Lower lobe of right lung (tissue), 2 donors: ENCODE data around the gene DCXR. TPM values are rescaled to one million over a fixed set of nuclear protein-coding genes. Genes with fewer than 3 reads are reported as not detected.
"Not testable (repeated sequence)": the region's sequence is repeated elsewhere in the genome, so short reads cannot be mapped to it uniquely, and the experiment has no call there.

Experiments used
- ATAC-seq, 2 donors: fragments of 200-7000 bp; cut with Tn5 transposase; one replicate each; pipeline ENCODE4 v1.9.1; 2020 to 2022; ENCODE audit warnings: mild to moderate bottlenecking in 2 of 2, moderate library complexity in 2 of 2
- DNase-seq: peaks from one replicate; pipeline ENCODE4 v3.0.0-alpha.2; 2020
- H3K27ac ChIP-seq: fragments of 200-600 bp; one replicate; pipeline ENCODE4 v1.8.0; 2022
- H3K27me3 ChIP-seq: fragments of 200-600 bp; one replicate; pipeline ENCODE4 v1.8.0; 2022; ENCODE audit warnings: low read depth
- H3K36me3 ChIP-seq: fragments of 200-600 bp; one replicate; pipeline ENCODE4 v1.8.0; 2022; ENCODE audit warnings: mild to moderate bottlenecking
- H3K4me1 ChIP-seq: fragments of 200-600 bp; one replicate; pipeline ENCODE4 v1.8.0; 2022
- H3K4me3 ChIP-seq: fragments of 200-600 bp; one replicate; pipeline ENCODE4 v1.8.0; 2022; ENCODE audit warnings: mild to moderate bottlenecking
- H3K9me3 ChIP-seq: fragments of 200-600 bp; one replicate; pipeline ENCODE4 v1.8.0; 2022
- CTCF ChIP-seq: fragments of 200-600 bp; IDR thresholded peaks from one replicate; pipeline ENCODE4 v1.8.0; 2022; ENCODE audit warnings: antibody characterized with exemption, mild to moderate bottlenecking
- intact Hi-C: fragments of 100-400 bp; cut with DNase I; formaldehyde crosslinking; loops from one replicate; pipeline ENCODE4 v1.11.0; 2022
- total RNA-seq: library from RNA; stranded (reverse); fragmentation: NEBNext Ultra II Directional; extraction: Animal tissue kit (Norgen Biotek cat#: 25700); gene quantifications from one replicate; pipeline ENCODE4 v1.2.1, GENCODE V29; 2021
- donor health status: DM: no; HTN: yes; CAD: no; lungs with severe emphysema.

DCXR gene
- total RNA-seq, 1 donor from 2014 or later, result 133 TPM

GRCh38 chr17:82045936-82046484 is 8.5 kb upstream of the DCXR start:
- DNase-seq (no peak), ATAC-seq (no peak)
- Histone ChIP-seq H3K4me1 (peaks cover 18% of the 10 kb centered on the region), H3K27me3 (no peaks in the 10 kb centered on the region), H3K4me3 (no peak overlapping the region), H3K27ac (no peak overlapping the region), H3K36me3 (peaks cover 29% of the 10 kb centered on the region), H3K9me3 (no peaks in the 10 kb centered on the region)
- TF ChIP-seq CTCF, result no peak
- intact Hi-C loops, result no loop called here

- no peak for DNase-seq
- Histone ChIP-seq H3K27me3 (no peaks in the 10 kb centered on the region), H3K4me3 (no peak overlapping the region), H3K4me1 (peaks cover 2% of the 10 kb centered on the region), H3K36me3 (peaks cover 14% of the 10 kb centered on the region), H3K27ac (no peak overlapping the region), H3K9me3 (no peaks in the 10 kb centered on the region)
- TF ChIP-seq CTCF, result no peak
- no peak for ATAC-seq
- intact Hi-C loops, result no loop called here
These were observed 6.0 kb upstream of the DCXR start for GRCh38 chr17:82043507-82043906.

GRCh38 chr17:82042649-82043048 is 5.2 kb upstream of the DCXR start:
- DNase-seq, result no peak
- Histone ChIP-seq H3K9me3 (no peaks in the 10 kb centered on the region), H3K4me1 (peaks cover 11% of the 10 kb centered on the region), H3K27ac (no peak overlapping the region), H3K4me3 (no peak overlapping the region), H3K36me3 (peaks cover 9% of the 10 kb centered on the region), H3K27me3 (no peaks in the 10 kb centered on the region)
- intact Hi-C loops, result no loop called here
- no peak for TF ChIP-seq CTCF
- ATAC-seq, result no peak

GRCh38 chr17:82041144-82041814 is 3.8 kb upstream of the DCXR start:
- no peak for ATAC-seq
- Histone ChIP-seq H3K4me3 (no peak overlapping the region), H3K27me3 (no peaks in the 10 kb centered on the region), H3K4me1 (peaks cover 17% of the 10 kb centered on the region), H3K9me3 (no peaks in the 10 kb centered on the region), H3K36me3 (no peaks in the 10 kb centered on the region), H3K27ac (no peak overlapping the region)
- no peak for DNase-seq
- intact Hi-C loops, result no loop called here
- no peak for TF ChIP-seq CTCF

- DNase-seq (no peak), ATAC-seq (no peak)
- Histone ChIP-seq H3K4me1 (peaks cover 27% of the 10 kb centered on the region), H3K4me3 (no peak overlapping the region), H3K9me3 (no peaks in the 10 kb centered on the region), H3K36me3 (no peaks in the 10 kb centered on the region), H3K27ac (no peak overlapping the region), H3K27me3 (no peaks in the 10 kb centered on the region)
- intact Hi-C loops, result no loop called here
- TF ChIP-seq CTCF, result no peak
These were observed 2.3 kb upstream of the DCXR start for GRCh38 chr17:82039695-82040299.

- H3K36me3 ChIP-seq, ATAC-seq, DNase-seq, H3K27me3 ChIP-seq, H3K27ac ChIP-seq, H3K4me3 ChIP-seq, H3K9me3 ChIP-seq, intact Hi-C loops: not testable (repeated sequence)
- peaks cover 27% of the 10 kb centered on the region for H3K4me1 ChIP-seq
These were observed 1.4 kb upstream of the DCXR start for GRCh38 chr17:82038796-82039409.
